HG03460 (cell line): ENCODE results near the gene ZNF552.

Experiments used
- ATAC-seq: cut with Tn5 transposase; IDR thresholded peaks from one replicate; pipeline ENCODE4 v1.9.1; 2021; ENCODE audit not compliant: unreplicated experiment

ZNF552 gene

GRCh38 chr19:57779220-57779845 is 35.4 kb downstream of the ZNF552 start:
- ATAC-seq = no peak

- no peak for ATAC-seq
Observed at GRCh38 chr19:57778336-57778735, 36.4 kb downstream of the ZNF552 start.

- no peak for ATAC-seq
Observed at GRCh38 chr19:57776764-57777296, 37.9 kb downstream of the ZNF552 start.

GRCh38 chr19:57773488-57773887 is 41.2 kb downstream of the ZNF552 start:
- ATAC-seq = no peak

- ATAC-seq = no peak
Observed at GRCh38 chr19:57771417-57771816, 43.3 kb downstream of the ZNF552 start.

- peak; percentile 95 for ATAC-seq
Observed at GRCh38 chr19:57769345-57770131, 45.2 kb downstream of the ZNF552 start, which contains the start of gene ZNF586. Gene ZNF586 (plus strand): TSS chr19:57769676. CDS start chr19:57769843, 167 bp downstream.

- no peak for ATAC-seq
Observed at GRCh38 chr19:57759096-57759495, 55.6 kb downstream of the ZNF552 start.

- no peak for ATAC-seq
Observed at GRCh38 chr19:57757941-57758340, 56.8 kb downstream of the ZNF552 start.
